Measurements from ENCODE around the gene NAP1L1. TPM values are rescaled to one million over a fixed set of nuclear protein-coding genes. Genes with fewer than 3 reads are reported as not detected.

The NAP1L1 gene
- total RNA-seq, 1 donor, result 233 TPM

DNA sequence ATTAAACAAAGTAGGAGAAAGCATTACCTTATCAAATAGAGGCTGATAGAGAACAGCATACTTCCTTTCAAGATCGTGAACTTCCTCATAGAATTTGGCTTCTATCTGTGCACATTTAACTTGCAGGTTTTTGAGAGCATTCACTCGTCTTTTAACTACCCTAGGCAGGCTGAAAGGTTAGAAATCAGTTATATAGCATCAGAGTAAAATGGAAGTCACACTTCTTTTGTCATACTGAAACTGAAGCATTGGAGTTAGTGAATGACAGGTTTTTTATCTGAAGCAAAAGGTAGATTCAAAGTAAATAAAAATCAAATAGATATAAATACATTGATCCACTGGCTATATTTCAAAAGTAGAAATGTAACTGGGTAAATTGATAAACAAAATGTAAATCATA, 24.4 kb downstream of the NAP1L1 start:
- DNase-seq (ENCODE audit: low read depth), result no peak
- no peak for TF ChIP-seq CTCF (IDR thresholded peaks at IDR 0.05; ENCODE audit: insufficient read depth, low read depth, low read length)
- H3K4me3 ChIP-seq (ENCODE audit: low read depth, low read length), result no peak overlapping the region

DNA sequence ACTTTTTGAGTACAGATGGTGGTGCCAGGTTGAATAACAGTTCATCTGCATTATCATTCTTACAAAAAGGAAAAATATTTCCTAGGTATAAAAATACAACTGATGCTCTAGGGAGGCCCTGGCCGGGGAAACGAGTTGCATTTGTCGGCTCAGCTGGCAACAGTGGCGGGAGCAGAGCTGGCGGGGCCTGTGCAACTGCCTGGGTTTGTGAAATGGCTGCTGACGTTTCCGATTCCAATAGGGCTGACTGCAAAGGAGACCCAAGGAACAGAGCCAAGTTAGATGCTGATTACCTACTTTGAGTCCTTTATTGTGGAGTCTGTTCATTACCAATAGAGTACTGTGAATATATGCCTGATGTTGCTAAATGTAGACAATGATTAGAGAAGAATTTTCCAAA, 27.2 kb downstream of the NAP1L1 start:
- no peak for DNase-seq (ENCODE audit: low read depth)
- no peak for TF ChIP-seq CTCF (IDR thresholded peaks at IDR 0.05; ENCODE audit: insufficient read depth, low read depth, low read length)
- no peak overlapping the region for H3K4me3 ChIP-seq (ENCODE audit: low read depth, low read length)

GRCh38 chr12:76055393-76055792, 29.1 kb downstream of the NAP1L1 start:
- DNase-seq (ENCODE audit: low read depth), result no peak
- no peak overlapping the region for H3K4me3 ChIP-seq (ENCODE audit: low read depth, low read length)
- TF ChIP-seq CTCF (IDR thresholded peaks at IDR 0.05; ENCODE audit: insufficient read depth, low read depth, low read length), result no peak

- no peak for TF ChIP-seq CTCF (IDR thresholded peaks at IDR 0.05; ENCODE audit: insufficient read depth, low read depth, low read length)
- H3K4me3 ChIP-seq (ENCODE audit: low read depth, low read length), result no peak overlapping the region
- no peak for DNase-seq (ENCODE audit: low read depth)
These were observed 34.8 kb downstream of the NAP1L1 start for GRCh38 chr12:76049575-76050251.

DNA sequence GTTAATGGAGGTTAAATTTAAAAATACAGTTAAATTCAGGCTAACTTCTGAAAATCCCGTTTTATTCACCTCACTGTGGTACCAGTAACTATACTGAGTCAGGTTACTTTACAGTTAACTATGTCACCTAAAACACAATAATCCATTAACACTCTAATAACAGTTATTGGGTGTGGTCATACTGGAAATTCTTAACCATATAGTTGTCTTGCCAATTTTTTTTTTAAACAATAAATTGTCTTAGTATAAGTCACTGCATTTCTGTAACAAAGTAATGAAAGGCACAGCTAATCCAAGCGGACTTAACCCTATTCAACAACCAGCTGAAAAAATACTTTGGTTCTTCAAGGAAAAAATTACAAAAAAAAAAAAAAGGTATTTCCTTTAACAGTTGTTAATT, 36.7 kb downstream of the NAP1L1 start:
- no peak overlapping the region for H3K4me3 ChIP-seq (ENCODE audit: low read depth, low read length)
- no peak for DNase-seq (ENCODE audit: low read depth)
- no peak for TF ChIP-seq CTCF (IDR thresholded peaks at IDR 0.05; ENCODE audit: insufficient read depth, low read depth, low read length)

GRCh38 chr12:76047060-76047459, 37.4 kb downstream of the NAP1L1 start:
- no peak overlapping the region for H3K4me3 ChIP-seq (ENCODE audit: low read depth, low read length)
- DNase-seq (ENCODE audit: low read depth), result no peak
- no peak for TF ChIP-seq CTCF (IDR thresholded peaks at IDR 0.05; ENCODE audit: insufficient read depth, low read depth, low read length)

GRCh38 chr12:76043377-76043776, 41.1 kb downstream of the NAP1L1 start:
- no peak for DNase-seq (ENCODE audit: low read depth)
- TF ChIP-seq CTCF (IDR thresholded peaks at IDR 0.05; ENCODE audit: insufficient read depth, low read depth, low read length), result no peak
- H3K4me3 ChIP-seq (ENCODE audit: low read depth, low read length), result no peak overlapping the region

Measured in fibroblast of villous mesenchyme (primary cell).